ENCODE measurements around the gene SLC7A6.

The SLC7A6 gene

DNA sequence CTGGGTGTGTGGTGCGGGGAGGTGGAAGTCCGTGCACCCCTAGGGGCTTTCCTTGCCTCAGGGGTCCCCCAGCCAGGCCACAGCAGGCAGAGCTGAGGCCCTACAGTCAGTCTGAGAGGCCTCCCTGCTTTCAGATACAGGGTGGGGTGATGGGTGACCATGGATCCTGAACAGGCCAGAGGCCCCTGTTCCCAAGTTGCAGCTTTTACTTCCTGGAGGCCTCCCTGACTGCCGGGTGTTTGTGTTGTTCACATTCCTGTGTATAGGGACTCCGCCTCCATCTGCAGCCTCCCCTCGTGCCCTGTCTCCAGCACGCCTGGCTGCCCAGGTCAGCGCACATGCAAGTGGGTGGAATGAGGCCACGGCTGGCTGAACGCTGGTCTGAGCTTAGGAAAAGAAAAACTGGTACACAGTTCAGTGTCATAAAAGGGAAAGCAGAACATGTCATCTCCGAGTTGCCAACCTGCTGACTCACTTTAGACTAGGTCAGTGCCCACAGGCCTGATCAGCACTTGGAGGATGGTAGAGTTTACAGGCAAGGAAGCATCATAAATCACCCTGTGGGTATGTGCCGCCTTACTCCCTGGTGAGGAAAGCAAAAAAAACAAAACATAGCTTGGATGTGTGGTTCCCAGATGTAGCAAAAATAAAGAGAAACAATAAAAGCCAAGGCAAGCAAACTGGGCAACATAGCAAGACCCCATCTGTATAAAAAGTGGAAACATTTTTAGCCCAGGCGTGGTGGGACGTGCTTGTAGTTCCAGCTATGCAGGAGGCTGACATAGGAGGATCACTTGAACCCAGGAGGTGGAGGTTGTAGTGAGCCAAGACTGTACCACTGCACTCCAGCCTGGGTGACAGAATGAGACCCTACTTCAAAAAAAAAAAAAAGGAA lies 6.2 kb upstream of the SLC7A6 start:
- DNase-seq: no peak

DNA sequence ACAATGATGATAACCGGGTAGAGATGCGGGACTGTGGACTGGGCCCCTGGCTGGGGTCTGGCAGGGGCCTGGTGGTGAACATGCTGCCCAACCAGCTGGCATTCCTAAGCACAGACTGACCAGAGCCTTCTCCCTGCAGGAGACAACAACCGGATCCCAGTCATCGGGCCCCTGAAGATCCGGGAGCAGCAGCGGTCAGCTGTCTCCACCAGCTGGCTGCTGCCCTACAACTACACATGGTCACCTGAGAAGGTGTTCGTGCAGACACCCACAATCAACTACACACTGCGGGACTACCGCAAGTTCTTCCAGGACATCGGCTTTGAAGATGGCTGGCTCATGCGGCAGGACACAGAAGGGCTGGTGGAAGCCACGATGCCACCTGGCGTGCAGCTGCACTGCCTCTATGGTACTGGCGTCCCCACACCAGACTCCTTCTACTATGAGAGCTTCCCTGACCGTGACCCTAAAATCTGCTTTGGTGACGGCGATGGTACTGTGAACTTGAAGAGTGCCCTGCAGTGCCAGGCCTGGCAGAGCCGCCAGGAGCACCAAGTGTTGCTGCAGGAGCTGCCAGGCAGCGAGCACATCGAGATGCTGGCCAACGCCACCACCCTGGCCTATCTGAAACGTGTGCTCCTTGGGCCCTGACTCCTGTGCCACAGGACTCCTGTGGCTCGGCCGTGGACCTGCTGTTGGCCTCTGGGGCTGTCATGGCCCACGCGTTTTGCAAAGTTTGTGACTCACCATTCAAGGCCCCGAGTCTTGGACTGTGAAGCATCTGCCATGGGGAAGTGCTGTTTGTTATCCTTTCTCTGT lies 5.1 kb upstream of the SLC7A6 start:
- DNase-seq: no peak

DNA sequence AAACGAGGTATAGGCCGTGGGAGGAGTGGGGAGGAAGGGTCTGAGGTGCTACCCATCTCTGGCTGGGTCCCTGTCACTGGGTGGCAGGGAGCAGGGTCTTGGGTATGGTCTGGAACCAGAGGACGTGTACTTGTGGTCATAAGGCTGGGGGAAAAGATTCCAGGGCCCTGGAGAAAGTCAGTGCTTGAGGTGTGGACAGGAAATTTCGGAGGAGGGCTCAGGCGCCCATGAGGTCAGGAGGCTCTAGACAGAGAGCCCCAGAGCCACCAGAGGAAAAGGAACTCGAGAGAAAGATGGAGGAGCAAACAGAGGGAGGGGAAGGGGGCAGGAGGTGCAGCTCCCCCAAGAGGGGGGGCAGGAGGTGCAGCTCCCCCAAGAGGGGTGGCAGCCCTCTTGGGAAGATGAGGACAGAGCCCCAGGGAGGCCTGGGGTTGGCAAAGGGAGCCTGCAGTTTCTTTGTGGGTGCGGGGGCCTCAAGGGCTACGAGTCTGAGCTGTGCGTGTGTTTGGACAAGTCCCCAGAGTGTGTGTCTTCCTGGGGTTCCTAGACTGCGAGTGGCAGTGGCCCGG lies 683 bp upstream of the SLC7A6 start:
- no peak for DNase-seq

DNA sequence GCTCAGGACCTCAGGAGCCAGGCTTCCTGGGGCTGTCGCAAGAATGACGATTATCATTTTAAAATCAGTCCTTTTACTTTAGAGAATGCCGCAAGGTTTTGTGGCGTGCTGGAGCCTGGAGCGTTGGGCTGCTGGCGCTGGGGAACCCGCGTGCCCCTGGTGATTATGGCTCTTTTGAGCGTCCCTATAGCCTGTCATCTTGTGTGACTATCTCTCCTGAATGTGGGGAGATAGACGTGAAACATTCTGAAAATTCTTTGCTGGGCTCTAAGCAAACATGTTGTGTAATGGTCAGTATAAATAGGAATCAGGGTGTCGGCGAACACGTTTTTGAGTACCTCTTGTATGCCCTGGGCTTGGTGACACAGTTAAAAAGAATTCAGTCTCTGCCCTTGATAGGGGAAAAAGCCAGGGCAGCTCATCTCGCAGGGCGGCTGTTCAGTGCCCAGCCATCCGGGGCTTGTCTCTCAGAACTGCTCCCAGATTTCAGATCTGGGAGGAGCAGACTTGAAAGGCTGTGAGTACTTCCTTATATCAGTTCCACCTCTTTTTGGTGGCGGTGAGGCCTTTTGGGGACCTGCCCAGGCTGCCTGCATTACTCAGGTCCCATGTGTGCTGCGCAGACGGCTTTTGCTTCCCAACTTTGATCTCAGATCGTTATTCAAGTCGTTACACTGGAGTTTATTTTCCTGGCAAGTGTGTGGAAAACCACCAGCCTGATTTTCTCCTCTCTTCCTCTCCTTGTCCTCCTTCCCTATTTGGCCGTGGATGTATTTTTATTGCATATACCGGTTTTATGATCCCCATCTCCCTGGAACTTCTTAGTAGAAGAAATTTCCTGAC lies 973 bp downstream of the SLC7A6 start:
- peak; percentile 61 for DNase-seq

DNA sequence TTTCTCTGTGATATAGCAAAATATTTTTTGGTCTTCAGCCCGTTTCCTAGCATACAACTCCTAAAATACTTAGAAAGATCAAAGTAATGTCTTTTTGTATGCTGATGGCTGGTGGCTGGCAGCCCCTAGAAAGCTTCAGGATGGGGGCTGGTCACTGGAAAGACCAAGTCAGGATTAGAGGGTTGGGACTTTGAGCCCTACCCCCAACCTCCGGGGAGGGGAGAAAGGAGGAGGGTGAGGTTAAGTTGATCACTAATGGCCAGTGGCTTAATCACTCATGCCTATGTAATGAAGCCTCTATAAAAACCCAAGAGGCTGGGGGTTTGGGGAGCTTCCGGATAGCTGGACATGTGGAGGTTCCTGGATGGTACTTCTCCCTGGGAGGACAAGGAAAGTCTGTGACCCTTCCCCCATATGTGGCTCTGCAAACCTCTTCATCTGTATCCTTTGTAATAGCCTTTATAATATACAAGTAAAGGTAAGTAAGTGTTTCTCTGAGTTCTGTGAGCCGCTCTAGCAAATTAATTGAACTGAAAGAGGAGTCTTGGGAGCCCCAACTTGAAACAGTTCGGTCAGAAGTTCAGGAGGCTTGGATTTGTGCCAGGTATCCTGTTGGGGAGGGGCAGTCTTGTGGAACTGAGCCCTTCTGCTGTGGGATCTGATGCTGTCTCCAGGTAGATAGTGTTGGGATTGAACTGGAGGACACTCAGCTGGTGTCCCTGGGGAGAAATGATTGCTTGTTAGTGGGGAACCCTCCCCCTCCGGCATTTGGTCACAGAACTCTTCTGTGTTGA lies 3.5 kb downstream of the SLC7A6 start:
- DNase-seq: no peak

DNA sequence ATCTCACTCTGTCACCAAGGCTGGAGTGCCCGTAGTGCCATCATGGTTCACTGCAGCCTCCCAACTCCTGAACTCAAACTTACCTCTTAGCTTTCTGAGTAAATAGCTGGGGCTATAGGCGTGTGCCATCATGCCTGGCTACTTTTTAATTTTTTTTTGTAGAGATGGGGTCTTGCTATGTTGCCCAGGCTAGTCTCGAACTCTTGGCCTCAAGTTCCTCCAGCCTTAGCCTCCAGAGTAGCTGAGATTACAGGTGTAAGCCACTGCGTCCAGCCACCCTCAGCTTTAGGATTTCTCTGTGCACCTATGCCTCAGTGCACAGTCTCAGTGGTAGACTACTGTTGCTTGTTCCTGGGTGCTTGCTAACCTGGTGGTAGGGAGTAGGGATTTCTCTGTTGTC lies 5.5 kb downstream of the SLC7A6 start:
- no peak for DNase-seq

DNA sequence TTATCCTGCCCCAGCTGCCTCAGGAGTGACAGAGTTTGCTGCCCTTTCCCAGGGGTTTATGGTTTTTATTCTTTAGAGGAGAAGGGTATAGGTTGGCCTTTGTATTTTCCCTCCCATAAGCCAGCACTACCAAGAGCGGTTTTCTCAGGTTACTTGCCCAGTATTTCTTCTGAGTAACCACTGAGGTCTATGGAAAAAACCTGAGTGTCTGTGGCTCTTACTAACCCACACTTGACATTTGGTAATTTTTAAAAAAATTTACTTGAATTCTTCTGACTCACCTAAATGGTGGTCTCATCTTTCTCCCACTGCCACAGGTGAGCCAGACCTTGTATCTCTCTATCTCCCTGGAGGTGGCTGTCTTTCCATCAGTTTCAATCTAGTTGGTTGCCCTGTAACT lies 6.0 kb downstream of the SLC7A6 start:
- no peak for DNase-seq

DNA sequence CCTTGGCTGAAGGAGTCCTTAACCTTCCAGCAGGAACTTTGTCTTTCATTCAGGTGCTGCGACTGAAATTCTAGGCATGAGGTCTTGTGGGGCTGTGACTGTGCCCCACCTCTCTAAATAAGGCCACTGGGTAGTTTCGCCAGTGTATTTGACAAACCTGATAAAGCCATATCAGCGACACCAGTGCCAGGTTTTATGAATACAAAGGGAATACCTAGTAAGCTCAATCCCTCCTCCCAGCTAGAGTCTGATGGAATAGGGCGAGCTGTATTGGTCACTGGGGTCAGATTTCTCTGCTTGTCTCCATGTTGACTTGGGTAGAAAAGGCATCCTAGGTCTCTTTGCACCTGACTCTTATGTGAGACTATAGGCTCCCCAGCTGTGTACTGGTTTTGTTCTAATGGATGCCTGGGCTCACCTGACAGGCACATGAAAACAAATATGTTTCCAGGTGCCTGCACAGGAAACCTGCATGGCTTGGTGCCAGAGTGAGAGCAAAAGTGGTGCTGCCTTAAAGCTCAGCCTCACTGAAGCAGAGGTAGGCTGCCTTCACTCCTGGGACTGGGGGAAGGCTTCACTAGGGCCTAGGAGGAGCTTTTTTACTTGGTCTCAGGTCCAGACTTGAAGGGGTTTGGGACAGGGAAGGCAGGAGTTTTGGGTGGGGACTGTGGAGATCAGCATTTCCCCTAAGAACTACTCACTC lies 8.3 kb downstream of the SLC7A6 start:
- DNase-seq: peak; percentile 20

DNA sequence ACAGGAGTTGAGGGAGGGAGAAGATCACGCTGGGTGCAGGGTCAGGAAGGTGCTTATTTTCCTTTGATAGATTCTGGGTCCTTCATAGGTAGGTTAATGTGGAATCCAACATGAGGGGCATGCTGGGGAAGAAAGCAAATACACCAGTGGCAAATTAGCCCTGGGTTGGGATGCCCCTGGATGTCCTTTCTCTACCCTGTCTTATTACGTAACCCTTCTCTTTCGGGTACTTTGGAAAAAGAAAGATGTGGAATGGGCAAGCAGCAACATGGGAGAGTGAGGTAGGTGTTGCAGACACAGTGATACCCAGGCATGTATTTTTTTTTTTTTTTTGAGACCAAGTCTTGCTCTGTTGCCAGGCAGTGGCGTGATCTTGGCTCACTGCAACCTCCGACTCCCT lies 9.1 kb downstream of the SLC7A6 start:
- DNase-seq: no peak

DNA sequence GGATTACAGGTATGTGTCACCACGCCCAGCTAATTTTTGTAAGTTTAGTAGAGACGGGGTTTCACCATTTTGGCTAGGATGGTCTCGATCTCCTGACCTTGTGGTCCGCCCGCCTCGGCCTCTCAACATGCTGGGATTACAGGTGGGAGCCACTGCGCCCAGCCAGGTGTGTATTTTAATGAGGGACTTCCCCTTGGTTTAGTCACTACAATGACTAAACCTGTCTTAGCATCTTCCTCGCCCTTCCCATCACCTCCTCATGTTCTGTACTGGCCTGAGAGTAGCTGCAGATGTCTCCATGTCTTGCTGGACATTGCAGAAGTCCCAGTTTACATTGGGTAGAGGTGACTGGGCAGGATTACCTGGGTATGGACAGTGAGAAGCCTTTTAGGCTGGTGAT lies 9.6 kb downstream of the SLC7A6 start:
- no peak for DNase-seq

DNA sequence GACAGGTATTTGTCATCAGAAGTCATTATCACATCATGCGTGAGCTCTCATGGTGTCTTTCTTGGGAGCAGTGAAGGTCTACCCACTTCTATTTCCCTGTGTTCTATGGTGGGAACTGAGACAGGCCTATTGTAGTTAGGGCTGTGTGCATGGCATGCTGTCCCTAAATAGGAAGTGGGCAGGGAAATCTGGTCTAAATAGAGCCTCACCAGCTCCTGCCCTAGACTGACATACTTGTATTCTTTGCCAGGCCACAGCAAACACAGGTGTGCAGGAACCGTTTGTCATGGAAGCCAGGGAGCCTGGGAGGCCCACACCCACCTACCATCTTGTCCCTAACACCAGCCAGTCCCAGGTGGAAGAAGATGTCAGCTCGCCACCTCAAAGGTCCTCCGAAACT lies 10.1 kb downstream of the SLC7A6 start:
- no peak for DNase-seq

DNA sequence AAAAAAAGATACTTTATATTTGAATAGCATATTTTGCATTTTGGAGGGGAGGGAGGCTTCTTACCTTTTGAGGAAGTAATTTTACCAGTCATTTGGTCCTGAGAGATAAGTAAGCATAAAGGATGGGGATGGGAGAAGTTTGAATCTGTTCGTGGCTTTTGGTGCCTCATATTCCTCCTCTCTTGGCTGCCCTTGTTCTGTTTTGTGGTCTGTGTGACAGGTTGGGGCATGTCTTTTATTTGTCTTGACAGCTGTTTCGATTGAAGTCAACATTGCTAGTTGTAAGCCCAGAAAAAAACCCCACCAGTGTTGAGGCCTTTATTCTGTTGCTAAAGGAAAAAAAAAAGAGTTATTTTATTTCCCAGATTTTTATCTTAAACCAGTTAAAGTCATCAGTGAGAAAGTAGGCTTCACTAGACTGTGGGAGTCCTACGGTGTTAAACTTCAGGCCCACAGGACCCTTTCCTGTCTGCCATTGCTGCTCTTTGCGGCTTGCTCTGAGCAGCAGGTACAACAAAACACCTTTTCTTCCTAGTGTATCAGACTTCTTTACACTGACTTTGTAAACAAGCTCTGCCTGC lies 11.4 kb downstream of the SLC7A6 start:
- peak; percentile 33 for DNase-seq

DNA sequence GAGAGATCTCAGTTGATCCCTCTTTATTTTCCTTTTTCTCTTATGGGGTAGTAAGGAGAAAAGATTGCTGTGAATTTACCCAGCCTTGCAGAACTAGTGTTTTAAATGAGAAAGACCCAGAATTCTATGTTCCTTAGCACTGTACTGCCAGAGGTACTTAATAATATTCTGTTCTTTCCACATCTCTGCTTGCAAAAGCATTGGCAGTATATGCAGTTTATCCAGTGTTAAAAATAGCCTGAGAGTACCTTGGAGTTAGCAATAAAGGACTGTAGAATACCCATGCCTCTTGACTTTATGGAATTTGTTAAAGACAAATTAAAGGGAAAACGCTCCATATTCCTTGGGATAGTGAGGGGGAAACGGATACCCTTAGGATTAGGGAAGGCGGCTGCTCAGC lies 11.9 kb downstream of the SLC7A6 start:
- no peak for DNase-seq

DNA sequence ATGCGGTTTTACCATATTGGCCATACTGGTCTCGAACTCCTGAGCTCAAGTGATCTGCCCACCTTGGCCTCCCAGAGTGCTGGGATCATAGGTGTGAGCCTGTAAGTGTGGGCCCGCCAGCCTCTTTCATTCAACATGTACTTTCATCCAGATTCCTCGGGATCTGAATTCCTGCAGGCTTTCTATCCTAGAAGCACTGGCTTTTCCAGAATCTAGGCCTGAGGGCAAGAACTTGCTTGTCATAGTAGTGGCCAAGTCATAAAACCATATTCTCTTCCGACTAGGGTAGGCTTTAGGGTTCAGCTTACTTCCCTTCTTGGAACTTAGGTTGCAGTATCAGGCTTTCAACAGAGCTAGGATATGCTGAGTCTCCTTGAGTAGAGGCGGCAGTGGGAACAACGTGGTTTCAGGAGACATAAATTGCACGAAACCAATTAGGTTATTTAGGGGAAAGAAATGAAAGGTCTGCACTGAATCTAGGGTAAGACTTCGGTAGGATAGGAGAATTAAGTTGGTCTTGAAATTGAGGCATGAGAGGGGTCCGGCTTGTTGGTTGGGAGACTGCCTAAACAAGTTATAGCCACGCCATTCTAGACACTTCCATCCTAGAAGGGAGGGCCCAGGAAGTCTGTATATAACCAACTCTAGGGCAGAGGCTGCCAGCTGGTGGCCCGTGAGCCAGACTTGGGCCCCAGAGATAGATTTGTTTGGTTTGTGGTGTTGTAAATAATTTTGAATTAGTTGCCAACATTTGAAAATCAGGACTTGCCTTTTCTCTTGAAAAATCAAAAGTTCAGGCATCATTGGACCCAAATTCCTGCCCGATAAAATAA lies 15.6 kb downstream of the SLC7A6 start:
- no peak for DNase-seq

DNA sequence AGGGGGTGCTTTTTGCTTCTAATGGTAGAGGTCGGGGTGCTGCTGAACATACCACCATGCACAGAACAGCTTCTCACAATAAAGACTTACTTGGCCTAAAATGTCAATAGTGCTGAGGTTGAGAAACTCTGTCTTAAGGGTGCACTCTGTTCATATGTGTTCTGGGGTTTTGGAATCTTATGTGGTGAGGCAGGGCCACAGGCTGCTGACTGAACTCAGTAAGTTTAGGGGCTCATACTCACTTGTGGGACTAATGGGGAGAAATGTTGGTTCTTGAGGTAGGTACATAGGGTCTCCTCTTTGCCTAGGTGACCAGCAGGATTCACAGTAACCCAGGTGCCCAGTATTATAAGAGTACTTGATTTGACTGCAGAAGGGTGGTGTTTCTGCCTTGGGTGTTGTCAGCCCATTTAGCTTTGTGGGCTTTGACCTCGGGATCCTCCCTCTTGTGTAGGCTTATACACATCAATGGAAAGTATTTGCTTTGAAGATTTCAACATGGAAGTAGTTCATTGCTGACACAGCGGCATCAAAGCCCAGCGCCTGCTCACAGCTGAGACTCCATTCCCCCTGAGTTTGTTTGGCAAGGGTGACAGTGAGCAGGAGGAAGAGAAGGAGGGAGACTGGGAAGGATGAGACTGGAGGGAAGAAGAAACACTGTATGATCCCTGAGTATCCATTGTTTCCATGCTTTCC lies 17.2 kb downstream of the SLC7A6 start:
- no peak for DNase-seq

DNA sequence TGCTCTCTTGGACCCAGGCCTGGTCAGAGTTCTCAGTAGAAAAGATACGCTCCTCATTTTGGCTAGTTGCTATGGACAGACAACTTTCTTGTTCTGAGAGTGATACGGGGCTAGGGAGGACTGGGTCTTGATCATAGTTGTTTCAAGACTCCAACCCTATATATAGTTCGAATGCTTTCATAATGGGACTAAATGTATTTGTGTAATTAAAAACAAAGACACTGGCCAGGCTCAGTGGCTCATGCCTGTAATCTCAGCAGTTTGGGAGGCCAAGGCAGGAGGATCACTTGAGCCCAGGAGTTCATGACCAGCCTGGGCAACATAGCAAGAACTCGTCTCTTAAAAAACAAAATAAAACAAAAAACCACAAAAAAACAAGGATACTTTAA lies 17.7 kb downstream of the SLC7A6 start:
- DNase-seq: no peak

DNA sequence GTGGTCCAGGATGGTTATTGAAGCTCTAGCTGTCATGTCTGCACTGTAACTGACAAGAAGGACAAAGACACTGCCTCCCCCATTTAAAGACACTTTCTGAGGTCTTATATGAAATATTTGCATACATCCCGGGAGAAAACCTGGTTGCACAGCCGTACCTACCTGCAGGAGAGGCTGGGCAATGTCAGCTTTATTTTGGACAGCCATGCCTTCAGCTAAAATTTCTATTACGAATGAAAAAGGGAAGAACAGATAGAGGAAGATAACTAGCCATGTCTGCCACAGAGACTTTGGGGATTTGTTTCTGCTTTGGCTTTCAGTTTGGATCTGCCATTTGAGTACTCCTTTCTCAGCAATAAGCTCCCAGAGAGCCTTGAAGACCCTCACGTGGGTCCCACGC lies 19.0 kb downstream of the SLC7A6 start:
- DNase-seq: no peak

DNA sequence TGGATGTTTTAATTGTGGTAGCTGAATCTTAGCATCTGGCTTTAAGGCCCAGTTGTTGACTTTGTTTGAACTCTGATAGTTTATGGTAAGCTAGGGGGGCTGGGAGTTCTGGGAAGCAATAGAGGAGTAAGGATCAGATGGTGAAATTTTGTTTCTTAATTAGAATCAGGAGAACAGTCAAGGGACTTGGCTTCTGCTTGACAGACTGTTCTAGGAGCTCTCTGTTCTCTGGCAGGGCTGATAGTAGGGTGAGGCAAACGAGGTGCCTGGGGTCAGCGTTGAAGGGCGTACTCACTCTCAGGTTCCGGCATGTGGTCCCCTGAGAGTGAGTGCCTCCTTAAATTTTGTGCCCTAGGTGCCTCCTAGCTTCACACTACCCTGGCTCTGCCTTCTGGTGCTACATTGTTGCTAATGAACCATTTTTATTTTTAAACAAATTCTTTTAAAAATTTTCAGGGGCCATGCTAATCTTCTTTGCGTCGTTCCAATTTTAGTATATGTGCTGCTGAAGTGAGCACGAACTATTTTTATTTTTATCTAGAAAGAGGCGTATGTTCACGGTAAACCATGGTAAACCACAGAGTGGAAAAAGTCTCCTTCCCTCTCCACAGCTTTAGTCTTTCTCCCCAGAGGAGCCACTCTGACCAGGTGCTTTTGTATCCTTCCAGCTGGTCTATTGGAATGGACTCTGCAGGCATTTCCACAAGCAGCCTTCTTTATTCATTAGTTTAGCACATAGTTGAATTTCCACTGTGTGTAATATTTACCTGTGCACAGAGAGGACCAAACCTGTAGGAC lies 19.7 kb downstream of the SLC7A6 start:
- no peak for DNase-seq

DNA sequence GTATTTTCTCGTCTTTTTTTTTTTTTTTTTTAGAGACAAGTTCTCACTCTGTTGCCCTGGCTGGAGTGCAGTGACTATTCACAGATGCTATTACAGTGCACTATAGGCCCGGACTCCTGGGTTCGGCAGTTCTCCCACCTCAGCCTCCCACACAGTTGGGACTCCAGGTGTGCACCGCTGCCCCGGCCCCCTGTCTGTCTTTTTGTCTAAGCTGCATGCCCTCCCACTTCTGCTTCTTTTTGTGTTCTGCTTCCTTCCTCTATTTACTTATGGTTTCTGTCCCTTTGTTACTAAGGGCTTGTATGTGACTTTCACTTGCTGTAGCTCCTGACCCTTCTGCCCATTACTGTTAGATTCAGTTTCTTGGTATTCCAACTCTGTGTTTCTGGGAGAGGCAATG lies 20.5 kb downstream of the SLC7A6 start:
- no peak for DNase-seq
